SK-N-MC (cell line): ENCODE data around the gene OSMR.

ENCODE experiments used
- EZH2 ChIP-seq: fragments of 200-600 bp; sonication (generic); IDR thresholded peaks from one replicate; pipeline ENCODE4 v1.6.1; 2017; ENCODE audit warnings: antibody characterized with exemption
- FOXP2 ChIP-seq: optimal IDR thresholded peaks from 2 replicates; pipeline ENCODE3; 2011; ENCODE audit warnings: mild to moderate bottlenecking, moderate library complexity; ENCODE audit not compliant: insufficient read depth; ENCODE audit errors: extremely low read length, control extremely low read depth
- POLR2AphosphoS5 ChIP-seq: IDR thresholded peaks from 2 replicates; pipeline ENCODE4 v1.6.1; 2012; ENCODE audit warnings: mild to moderate bottlenecking, low read depth, low read length, borderline replicate concordance

GRCh38 chr5:38871058-38871605 is 25.3 kb downstream of the OSMR start:
- TF ChIP-seq EZH2 (no peak), POLR2AphosphoS5 (no peak), FOXP2 (no peak)
